NCI-H187 (cell line): ENCODE results near the gene GAR1.
"Not testable (repeated sequence)": the region's sequence is repeated elsewhere in the genome, so short reads cannot be mapped to it uniquely, and the experiment has no call there.

Source experiments
- DNase-seq, 2 experiments: peaks; one replicate each; lab custom pipeline; 2025; lab: John Stamatoyannopoulos, UW

The GAR1 gene

GRCh38 chr4:109846395-109847098 is 31.0 kb downstream of the GAR1 start:
- no peak for DNase-seq

DNA sequence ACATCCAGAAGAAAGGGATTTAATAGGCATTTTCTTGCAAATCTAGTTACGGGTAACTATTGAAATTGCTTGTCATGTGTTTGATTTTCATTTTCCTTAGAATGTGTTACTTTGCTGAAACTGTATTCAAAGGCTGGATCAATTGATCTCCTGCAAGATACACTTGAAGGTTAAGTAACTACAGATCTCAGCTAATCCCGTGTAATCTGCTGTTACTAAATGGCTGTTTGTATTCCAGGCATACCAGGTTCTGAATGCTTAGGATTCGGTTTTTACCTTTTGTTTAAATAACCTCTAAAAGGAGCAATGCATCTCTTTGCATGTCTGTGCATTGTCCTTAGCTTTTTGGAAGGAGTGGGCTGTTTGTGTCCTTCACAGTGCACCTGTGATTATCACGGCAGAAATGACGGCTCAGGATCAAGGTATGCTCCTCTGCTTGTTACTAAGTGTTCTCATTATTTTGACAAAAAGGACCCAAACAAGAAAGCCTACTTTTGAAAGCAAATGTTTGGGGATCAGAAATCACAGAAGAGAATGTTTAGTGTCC is 32.4 kb downstream of the GAR1 start, which contains the start of gene LRIT3:
Gene LRIT3 (plus strand): TSS at position 212 of the 547 bp plus-strand sequence. CDS start 95 bp downstream, at position 307.
- DNase-seq: no peak

DNA sequence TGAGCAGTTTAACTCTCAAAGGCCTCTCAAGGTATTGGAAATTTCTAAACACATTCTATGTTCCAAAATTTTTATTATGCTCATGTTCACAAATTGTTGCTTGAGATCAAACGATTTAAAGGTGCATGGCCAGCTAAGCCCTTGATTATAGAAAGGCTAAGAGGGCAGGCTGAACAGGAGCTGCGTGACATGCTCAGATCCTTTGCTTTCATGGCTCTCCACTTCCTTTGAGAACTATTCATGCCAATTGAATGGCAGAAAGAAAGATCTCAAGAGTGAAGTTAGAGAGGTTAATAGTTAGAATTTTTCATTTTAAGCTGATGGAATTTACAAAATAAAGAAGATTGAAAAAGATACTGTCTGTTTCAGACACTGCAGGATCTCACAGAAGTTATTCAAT is 32.9 kb downstream of the GAR1 start:
- DNase-seq: no peak

DNA sequence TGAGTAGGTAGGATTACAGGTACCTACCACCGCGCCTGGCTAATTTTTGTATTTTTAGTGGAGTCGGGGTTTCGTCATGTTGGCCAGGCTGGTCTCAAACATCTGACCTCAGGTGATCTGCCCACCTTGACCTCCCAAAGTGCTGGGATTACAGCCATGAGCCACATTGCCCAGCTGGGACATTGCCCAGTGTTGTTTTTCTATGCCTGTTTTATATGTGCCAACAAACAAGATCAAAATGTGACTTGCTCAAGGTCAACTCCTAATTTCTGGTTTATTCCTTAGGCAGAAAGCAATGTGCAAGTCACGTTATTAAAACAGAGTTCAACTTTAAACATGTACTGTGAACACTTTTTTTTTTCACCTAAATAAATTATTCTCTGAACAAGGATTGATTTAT is 35.0 kb downstream of the GAR1 start:
- no peak for DNase-seq

DNA sequence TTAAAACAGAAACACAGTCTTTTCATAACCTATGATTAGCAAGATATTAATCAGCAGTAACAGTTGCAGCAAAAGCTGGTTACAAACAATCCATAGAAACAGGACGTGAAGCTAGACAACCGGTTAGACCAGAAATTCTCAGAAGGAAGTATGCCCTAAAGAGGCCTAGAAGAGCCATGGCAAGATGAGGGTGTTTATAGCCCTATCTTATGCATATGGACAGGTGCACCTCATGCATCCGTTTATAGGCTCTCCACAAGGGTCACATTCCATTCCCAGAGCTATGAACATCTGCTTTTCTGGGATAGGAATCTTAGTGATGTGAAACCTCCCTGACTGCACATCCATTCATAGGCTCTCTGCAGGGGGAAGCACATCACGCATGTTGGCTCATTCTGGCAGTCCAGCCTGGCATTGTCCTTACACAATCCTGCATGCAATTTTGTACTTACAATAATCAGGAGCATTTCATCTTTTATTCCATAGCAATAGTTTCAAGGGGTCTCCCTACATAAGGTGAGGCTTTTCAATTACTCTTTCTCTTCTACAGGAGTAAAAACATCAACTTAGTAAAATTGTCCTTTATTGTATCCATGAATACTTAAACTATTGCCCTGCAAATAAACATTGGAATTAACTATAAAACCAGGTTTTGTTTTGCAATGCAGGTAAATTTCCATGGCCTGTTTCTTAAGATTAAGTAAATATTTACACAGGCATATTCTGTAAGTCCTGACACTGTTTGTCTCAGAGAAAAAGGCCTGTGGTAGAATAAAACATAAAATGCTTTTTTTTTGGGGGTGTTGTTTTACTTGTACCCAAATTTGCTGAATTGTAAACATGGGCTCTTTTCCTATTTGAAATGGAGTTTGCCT is 44.1 kb downstream of the GAR1 start:
- DNase-seq: not testable (repeated sequence)

DNA sequence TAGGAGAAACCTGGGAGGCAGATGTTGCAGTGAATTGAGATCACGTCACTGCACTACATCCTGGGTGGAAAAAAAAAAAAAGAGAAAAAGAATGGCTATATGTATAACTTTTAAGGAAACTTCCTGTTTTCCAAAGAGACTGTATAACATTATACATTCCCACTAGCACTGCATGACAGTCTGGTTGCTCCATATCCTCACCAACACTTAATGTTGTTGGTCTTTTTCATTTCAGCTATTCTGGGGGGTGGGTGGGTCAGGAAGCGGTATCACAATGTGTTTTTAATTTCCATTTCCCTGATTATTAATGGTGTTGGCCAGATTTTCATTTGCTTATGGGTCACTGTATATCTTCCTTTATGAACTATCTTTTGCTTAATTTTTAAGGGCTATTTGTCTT is 45.7 kb downstream of the GAR1 start:
- DNase-seq: no peak

DNA sequence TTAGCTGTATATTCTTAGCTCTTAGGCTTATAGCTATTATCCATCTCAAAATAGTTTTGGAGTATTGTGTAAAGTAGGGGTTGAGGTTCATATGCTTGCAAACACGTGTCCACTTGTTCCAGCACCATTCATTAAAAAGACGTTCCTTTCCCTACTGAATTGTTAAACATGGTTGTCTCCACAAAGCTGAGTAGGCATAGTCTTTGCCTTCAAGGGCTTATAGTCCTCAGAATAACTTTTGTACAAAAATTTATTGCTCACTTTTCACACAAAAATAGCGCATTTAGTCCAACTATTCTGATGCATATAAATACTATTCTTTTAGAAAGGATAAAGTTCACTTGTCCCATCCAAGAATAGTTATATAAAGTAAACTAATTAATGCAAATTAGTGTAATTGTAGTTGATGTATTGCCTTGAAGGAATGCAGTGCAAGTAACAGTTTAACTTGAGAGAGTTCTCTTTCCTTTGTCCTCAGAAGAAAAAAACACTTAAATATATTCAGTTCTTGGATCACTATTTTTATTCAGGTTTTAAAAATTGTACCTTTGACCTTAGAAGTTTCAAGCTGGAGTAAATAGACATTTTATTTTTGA is 46.5 kb downstream of the GAR1 start:
- no peak for DNase-seq

GRCh38 chr4:109864134-109864533 is 48.6 kb downstream of the GAR1 start:
- no peak for DNase-seq

- DNase-seq: no peak
Measured at GRCh38 chr4:109870061-109870460, 54.5 kb downstream of the GAR1 start.

- no peak for DNase-seq
Measured at GRCh38 chr4:109872065-109872464, 56.5 kb downstream of the GAR1 start.

GRCh38 chr4:109872950-109873656 is 57.5 kb downstream of the GAR1 start:
- DNase-seq: no peak

GRCh38 chr4:109873791-109874514 is 58.4 kb downstream of the GAR1 start:
- no peak for DNase-seq
